OCI-LY3 (cell line): Measurements from ENCODE around the gene ARMC10.

Experiments used
- EZH2phosphoT487 ChIP-seq: fragments of 200-600 bp; shearing (Covaris generic); IDR thresholded peaks from 2 replicates; pipeline ENCODE4 v1.6.1; 2018; ENCODE audit warnings: antibody characterized with exemption, mixed run types, low read depth
- TF ChIP-seq, protein P1 (sequence below): fragments of 200-600, 300-600 bp; sonication (generic); IDR thresholded peaks from 2 replicates; pipeline ENCODE4 v1.5.1; 2014; ENCODE audit warnings: antibody characterized with exemption, low read length, low read depth

DNA sequence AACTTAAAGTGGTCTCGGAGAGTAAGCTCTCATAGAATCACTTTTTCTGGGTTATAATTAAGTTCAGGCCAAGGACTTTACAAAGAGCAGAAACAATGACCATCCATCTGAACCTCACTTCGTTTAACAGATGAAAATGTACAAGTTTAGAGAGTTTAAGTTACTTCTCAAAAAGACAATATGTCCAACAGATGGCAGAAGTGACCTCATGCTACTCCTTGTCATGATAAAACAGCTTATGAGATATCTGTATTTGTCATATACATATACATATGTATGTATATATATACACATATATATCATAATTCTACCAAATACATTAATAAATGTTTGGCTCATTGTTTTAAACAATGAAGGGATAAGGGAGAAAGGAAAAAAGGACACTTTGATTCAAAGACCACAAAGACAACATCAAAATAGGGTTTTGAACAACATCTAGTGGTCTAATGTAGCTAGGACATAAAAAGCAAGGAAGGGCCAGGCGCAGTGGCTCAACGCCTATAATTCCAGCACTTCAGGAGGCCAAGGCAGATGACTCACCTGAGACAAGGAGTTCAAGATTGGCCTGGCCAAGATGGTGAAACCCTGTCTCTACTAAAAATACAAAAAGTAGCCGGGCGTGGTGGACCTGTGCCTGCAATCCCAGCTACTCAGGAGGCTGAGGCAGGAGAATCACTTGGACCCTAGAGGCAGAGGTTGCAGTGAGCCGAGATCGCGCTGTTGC is 56.1 kb downstream of the ARMC10 start:
- TF ChIP-seq, protein P1, sequence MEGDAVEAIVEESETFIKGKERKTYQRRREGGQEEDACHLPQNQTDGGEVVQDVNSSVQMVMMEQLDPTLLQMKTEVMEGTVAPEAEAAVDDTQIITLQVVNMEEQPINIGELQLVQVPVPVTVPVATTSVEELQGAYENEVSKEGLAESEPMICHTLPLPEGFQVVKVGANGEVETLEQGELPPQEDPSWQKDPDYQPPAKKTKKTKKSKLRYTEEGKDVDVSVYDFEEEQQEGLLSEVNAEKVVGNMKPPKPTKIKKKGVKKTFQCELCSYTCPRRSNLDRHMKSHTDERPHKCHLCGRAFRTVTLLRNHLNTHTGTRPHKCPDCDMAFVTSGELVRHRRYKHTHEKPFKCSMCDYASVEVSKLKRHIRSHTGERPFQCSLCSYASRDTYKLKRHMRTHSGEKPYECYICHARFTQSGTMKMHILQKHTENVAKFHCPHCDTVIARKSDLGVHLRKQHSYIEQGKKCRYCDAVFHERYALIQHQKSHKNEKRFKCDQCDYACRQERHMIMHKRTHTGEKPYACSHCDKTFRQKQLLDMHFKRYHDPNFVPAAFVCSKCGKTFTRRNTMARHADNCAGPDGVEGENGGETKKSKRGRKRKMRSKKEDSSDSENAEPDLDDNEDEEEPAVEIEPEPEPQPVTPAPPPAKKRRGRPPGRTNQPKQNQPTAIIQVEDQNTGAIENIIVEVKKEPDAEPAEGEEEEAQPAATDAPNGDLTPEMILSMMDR = no peak; the same call in 1 of the 2 replicates
- no peak for TF ChIP-seq EZH2phosphoT487
